H9 (cell line): ENCODE data around the gene SYCP2L. TPM values are rescaled to one million over a fixed set of nuclear protein-coding genes. Genes with fewer than 3 reads are reported as not detected.

Experiments used
- DNase-seq: peaks from one replicate; pipeline ENCODE4 v3.0.0-alpha.2; 2017
- H2AFZ ChIP-seq: one replicate; pipeline ENCODE4 v1.6.1; 2013; ENCODE audit warnings: mild to moderate bottlenecking, low read length, control low read depth, moderate library complexity
- H2AK5ac ChIP-seq: 2 replicates; pipeline ENCODE4 v1.6.1; 2013; ENCODE audit warnings: low read length, control low read depth, mixed read lengths; ENCODE audit not compliant: insufficient read length
- H2BK120ac ChIP-seq: one replicate; pipeline ENCODE4 v1.6.1; 2013; ENCODE audit warnings: low read depth, mild to moderate bottlenecking, low read length, control low read depth, inconsistent platforms; ENCODE audit not compliant: poor library complexity, severe bottlenecking
- H2BK12ac ChIP-seq: 2 replicates; pipeline ENCODE4 v1.6.1; 2013; ENCODE audit warnings: low read length, control low read depth, mixed read lengths, low read depth; ENCODE audit not compliant: insufficient read length
- H2BK15ac ChIP-seq: 2 replicates; pipeline ENCODE4 v1.6.1; 2013; ENCODE audit warnings: low read depth, low read length, control low read depth
- H2BK20ac ChIP-seq: one replicate; pipeline ENCODE4 v1.6.1; 2013; ENCODE audit warnings: low read depth, mild to moderate bottlenecking, low read length, control low read depth, inconsistent platforms; ENCODE audit not compliant: poor library complexity, severe bottlenecking
- H2BK5ac ChIP-seq: 2 replicates; pipeline ENCODE4 v1.6.1; 2013; ENCODE audit warnings: low read length, control low read depth, mixed read lengths; ENCODE audit not compliant: insufficient read length
- H3K14ac ChIP-seq: 2 replicates; pipeline ENCODE4 v1.6.1; 2013; ENCODE audit warnings: low read length, control low read depth; ENCODE audit not compliant: insufficient read depth
- H3K18ac ChIP-seq: 2 replicates; pipeline ENCODE4 v1.6.1; 2013; ENCODE audit warnings: low read depth, mild to moderate bottlenecking, mixed read lengths, low read length, control low read depth; ENCODE audit not compliant: insufficient read length
- H3K23ac ChIP-seq: 2 replicates; pipeline ENCODE4 v1.6.1; 2013; ENCODE audit warnings: low read length, control low read depth, mixed read lengths, low read depth; ENCODE audit not compliant: insufficient read length
- H3K23me2 ChIP-seq: 2 replicates; pipeline ENCODE4 v1.6.1; 2013; ENCODE audit warnings: low read depth, mild to moderate bottlenecking, mixed read lengths, low read length, control low read depth; ENCODE audit not compliant: insufficient read length, poor library complexity, severe bottlenecking
- H3K27ac ChIP-seq: 2 replicates; pipeline ENCODE4 v1.5.1; 2013; ENCODE audit warnings: low read length, control low read depth, mixed read lengths, low read depth; ENCODE audit not compliant: insufficient read length
- H3K27me3 ChIP-seq: 2 replicates; pipeline ENCODE4 v1.6.1; 2013; ENCODE audit warnings: low read length, control low read depth, inconsistent platforms; ENCODE audit not compliant: insufficient read depth
- H3K4ac ChIP-seq: 2 replicates; pipeline ENCODE4 v1.6.1; 2013; ENCODE audit warnings: low read depth, mild to moderate bottlenecking, control low read depth, inconsistent platforms, low read length, moderate library complexity
- H3K4me1 ChIP-seq: 2 replicates; pipeline ENCODE4 v1.6.1; 2013; ENCODE audit warnings: low read length, control low read depth, inconsistent platforms; ENCODE audit not compliant: insufficient read depth
- H3K4me2 ChIP-seq: 2 replicates; pipeline ENCODE4 v1.6.1; 2013; ENCODE audit warnings: low read length, control low read depth, mixed read lengths; ENCODE audit not compliant: insufficient read length, insufficient read depth
- H3K56ac ChIP-seq: 2 replicates; pipeline ENCODE4 v1.6.1; 2013; ENCODE audit warnings: low read depth, mild to moderate bottlenecking, mixed read lengths, low read length, control low read depth; ENCODE audit not compliant: insufficient read length
- H3K79me1 ChIP-seq: 2 replicates; pipeline ENCODE4 v1.6.1; 2013; ENCODE audit warnings: low read depth, mild to moderate bottlenecking, moderate library complexity, low read length, control low read depth, inconsistent platforms; ENCODE audit not compliant: insufficient read depth, poor library complexity, severe bottlenecking
- H3K79me2 ChIP-seq: 2 replicates; pipeline ENCODE4 v1.6.1; 2013; ENCODE audit warnings: low read length, control low read depth, inconsistent platforms; ENCODE audit not compliant: insufficient read depth
- H3K9ac ChIP-seq: 2 replicates; pipeline ENCODE4 v1.6.1; 2013; ENCODE audit warnings: low read length, control low read depth, mixed read lengths; ENCODE audit not compliant: insufficient read length; ENCODE audit errors: extremely low read depth
- H3K9me3 ChIP-seq: one replicate; pipeline ENCODE4 v1.6.1; 2013; ENCODE audit warnings: low read depth, low read length, inconsistent platforms; ENCODE audit not compliant: control insufficient read depth
- H3T11ph ChIP-seq: one replicate; pipeline ENCODE4 v1.6.1; 2013; ENCODE audit warnings: mild to moderate bottlenecking, low read length, control low read depth, inconsistent platforms
- H4K20me1 ChIP-seq: one replicate; pipeline ENCODE4 v1.6.1; 2013; ENCODE audit not compliant: control insufficient read depth, insufficient read length, insufficient read depth
- H4K5ac ChIP-seq: 2 replicates; pipeline ENCODE4 v1.6.1; 2013; ENCODE audit warnings: low read depth, mild to moderate bottlenecking, mixed read lengths, low read length, control low read depth; ENCODE audit not compliant: insufficient read length
- H4K8ac ChIP-seq: replicated peaks from 2 replicates; pipeline ENCODE4 v1.6.1; 2013; ENCODE audit warnings: low read length, control low read depth, mixed read lengths, low read depth; ENCODE audit not compliant: insufficient read length
- H4K91ac ChIP-seq: 2 replicates; pipeline ENCODE4 v1.6.1; 2013; ENCODE audit warnings: low read depth, mild to moderate bottlenecking, moderate library complexity, mixed read lengths, low read length, control low read depth; ENCODE audit not compliant: insufficient read length
- H3K27ac Mint-ChIP-seq, 3 experiments: 2 replicates in 2 of 3; 3 replicates in 1 of 3; pipeline ENCODE4 v1.8.0; 2020 to 2021; ENCODE audit warnings: mixed read lengths in 3 of 3, mild to moderate bottlenecking in 1 of 3, moderate library complexity in 1 of 3
- H3K27me3 Mint-ChIP-seq: 2 replicates; pipeline ENCODE4 v1.8.0; 2021; ENCODE audit warnings: low read depth, mild to moderate bottlenecking, moderate library complexity, mixed read lengths
- H3K36me3 Mint-ChIP-seq, 3 experiments: 2 replicates in 2 of 3; 3 replicates in 1 of 3; pipeline ENCODE4 v1.8.0; 2020 to 2021; ENCODE audit warnings: low read depth in 3 of 3, mixed read lengths in 3 of 3; ENCODE audit not compliant: insufficient read depth in 1 of 3
- H3K4me1 Mint-ChIP-seq, 2 experiments: 2 replicates each; pipeline ENCODE4 v1.8.0; 2020; ENCODE audit warnings: mixed read lengths in 2 of 2
- H3K4me3 Mint-ChIP-seq, 2 experiments: 2 replicates in 1 of 2; 3 replicates in 1 of 2; pipeline ENCODE4 v1.8.0; 2020 to 2021; ENCODE audit warnings: mild to moderate bottlenecking in 2 of 2, mixed read lengths in 2 of 2, moderate library complexity in 1 of 2
- H3K9me3 Mint-ChIP-seq, 2 experiments: 2 replicates in 1 of 2; 3 replicates in 1 of 2; pipeline ENCODE4 v1.8.0; 2020; ENCODE audit warnings: mild to moderate bottlenecking in 2 of 2, mixed read lengths in 2 of 2, moderate library complexity in 1 of 2
- WGBS: extraction: QIAGEN DNeasy Blood & Tissue Kit; methylation state at CpG from one replicate; pipeline ENCODE4 v1.1.7; 2013; ENCODE audit warnings: missing lambda C conversion rate, low lambda C conversion rate, mixed read lengths; ENCODE audit not compliant: insufficient read length; ENCODE audit errors: extremely low coverage; 5-methylcytosine and 5-hydroxymethylcytosine counted together
- total RNA-seq: library from RNA; stranded (reverse); gene quantifications from 2 replicates; pipeline ENCODE4 v1.2.1, GENCODE V29; 2021
- TF ChIP-seq, protein P1 (sequence below): fragments of 200-600 bp; sonication (generic); conservative IDR thresholded peaks from 3 replicates; pipeline ENCODE4 v1.8.0; 2021; ENCODE audit warnings: antibody characterized with exemption, mild to moderate bottlenecking

SYCP2L gene
- total RNA-seq, 1 experiment from 2014 or later, result 3.5 TPM

DNA sequence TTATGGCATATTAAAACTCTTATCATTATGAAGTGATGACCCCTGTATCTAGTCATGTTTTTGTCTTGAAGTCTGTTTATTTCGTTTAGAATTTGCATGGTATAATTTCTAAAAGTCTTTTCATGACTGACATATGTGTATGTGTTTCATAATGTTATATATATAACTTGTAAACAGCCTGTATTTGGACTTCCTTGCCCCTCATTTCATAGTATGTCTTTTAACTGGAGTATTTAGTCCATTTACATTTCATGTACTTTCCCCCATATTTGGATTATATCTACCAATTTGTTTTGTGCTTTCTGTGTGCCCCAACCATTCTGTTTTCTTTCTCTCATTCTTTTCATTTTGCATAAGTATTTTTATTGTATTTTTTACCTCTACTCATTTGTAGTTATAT lies 59.0 kb downstream of the SYCP2L start:
- Histone ChIP-seq H3K79me2 (no peaks in the 10 kb centered on the region), H3K9me3 (no peaks in the 10 kb centered on the region), H3K9ac (no peak overlapping the region), H3K4me2 (no peak overlapping the region), H2BK15ac (no peak overlapping the region), H3K27ac (no peak overlapping the region), H3K4me1 (no peaks in the 10 kb centered on the region), H3K4ac (no peak overlapping the region), H2BK120ac (no peak overlapping the region), H4K8ac (no peak overlapping the region), H2BK5ac (no peak overlapping the region), H3K23me2 (no peaks in the 10 kb centered on the region), H4K5ac (no peak overlapping the region), H2AK5ac (no peak overlapping the region), H4K20me1 (no peaks in the 10 kb centered on the region), H3K14ac (no peak overlapping the region), H3K56ac (no peak overlapping the region), H3K18ac (no peak overlapping the region), H3K79me1 (no peaks in the 10 kb centered on the region), H4K91ac (no peak overlapping the region), H2AFZ (no peak overlapping the region), H2BK12ac (no peak overlapping the region), H3K27me3 (no peaks in the 10 kb centered on the region), H3K23ac (no peak overlapping the region), H2BK20ac (no peak overlapping the region), H3T11ph (no peak overlapping the region)
- H3K4me1 Mint-ChIP-seq, result no peaks in the 10 kb centered on the region
- no peaks in the 10 kb centered on the region for H3K9me3 Mint-ChIP-seq
- TF ChIP-seq, protein P1, sequence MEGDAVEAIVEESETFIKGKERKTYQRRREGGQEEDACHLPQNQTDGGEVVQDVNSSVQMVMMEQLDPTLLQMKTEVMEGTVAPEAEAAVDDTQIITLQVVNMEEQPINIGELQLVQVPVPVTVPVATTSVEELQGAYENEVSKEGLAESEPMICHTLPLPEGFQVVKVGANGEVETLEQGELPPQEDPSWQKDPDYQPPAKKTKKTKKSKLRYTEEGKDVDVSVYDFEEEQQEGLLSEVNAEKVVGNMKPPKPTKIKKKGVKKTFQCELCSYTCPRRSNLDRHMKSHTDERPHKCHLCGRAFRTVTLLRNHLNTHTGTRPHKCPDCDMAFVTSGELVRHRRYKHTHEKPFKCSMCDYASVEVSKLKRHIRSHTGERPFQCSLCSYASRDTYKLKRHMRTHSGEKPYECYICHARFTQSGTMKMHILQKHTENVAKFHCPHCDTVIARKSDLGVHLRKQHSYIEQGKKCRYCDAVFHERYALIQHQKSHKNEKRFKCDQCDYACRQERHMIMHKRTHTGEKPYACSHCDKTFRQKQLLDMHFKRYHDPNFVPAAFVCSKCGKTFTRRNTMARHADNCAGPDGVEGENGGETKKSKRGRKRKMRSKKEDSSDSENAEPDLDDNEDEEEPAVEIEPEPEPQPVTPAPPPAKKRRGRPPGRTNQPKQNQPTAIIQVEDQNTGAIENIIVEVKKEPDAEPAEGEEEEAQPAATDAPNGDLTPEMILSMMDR, result no peak
- H3K27ac Mint-ChIP-seq, result no peak overlapping the region
- no peak overlapping the region for H3K4me3 Mint-ChIP-seq
- peaks cover 2% of the 10 kb centered on the region; the same call in 1 of the 2 replicates for H3K27me3 Mint-ChIP-seq
- DNase-seq, result no peak
- H3K36me3 Mint-ChIP-seq, result no peaks in the 10 kb centered on the region; a peak in 1 of 7 replicates
- no CpG with 5 or more reads among the region's 1 CpG for WGBS
